22Rv1 (cell line): ENCODE measurements around the gene TRIM38.

Experiments used
- ZFX ChIP-seq: fragments of 450-650 bp; IDR thresholded peaks from 2 replicates; pipeline ENCODE4 v1.6.1; 2017; ENCODE audit warnings: antibody characterized with exemption, borderline replicate concordance
- TF ChIP-seq, protein P1 (sequence below): fragments of 450-650 bp; IDR thresholded peaks from 2 replicates; pipeline ENCODE4 v1.5.1; 2017; ENCODE audit warnings: mild to moderate bottlenecking

DNA sequence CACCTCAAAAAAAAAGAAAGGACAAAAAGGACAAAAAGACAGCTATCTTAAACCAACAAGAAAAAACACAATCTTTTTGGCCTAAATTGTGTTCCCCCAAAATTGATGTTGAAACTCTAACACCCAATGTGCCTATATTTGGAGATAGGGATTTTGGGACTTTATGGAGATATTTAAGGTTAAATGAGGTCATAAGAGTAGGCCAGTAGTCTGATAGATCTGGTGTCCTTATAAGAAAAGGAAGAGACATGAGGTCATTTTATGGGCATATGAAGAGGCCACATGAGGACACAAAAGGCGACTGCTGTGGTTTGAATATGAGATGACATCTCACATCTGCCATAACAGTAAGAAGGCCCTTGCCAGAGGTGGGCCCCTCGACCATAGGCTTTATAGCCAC lies 49.5 kb downstream of the TRIM38 start:
- TF ChIP-seq, protein P1, sequence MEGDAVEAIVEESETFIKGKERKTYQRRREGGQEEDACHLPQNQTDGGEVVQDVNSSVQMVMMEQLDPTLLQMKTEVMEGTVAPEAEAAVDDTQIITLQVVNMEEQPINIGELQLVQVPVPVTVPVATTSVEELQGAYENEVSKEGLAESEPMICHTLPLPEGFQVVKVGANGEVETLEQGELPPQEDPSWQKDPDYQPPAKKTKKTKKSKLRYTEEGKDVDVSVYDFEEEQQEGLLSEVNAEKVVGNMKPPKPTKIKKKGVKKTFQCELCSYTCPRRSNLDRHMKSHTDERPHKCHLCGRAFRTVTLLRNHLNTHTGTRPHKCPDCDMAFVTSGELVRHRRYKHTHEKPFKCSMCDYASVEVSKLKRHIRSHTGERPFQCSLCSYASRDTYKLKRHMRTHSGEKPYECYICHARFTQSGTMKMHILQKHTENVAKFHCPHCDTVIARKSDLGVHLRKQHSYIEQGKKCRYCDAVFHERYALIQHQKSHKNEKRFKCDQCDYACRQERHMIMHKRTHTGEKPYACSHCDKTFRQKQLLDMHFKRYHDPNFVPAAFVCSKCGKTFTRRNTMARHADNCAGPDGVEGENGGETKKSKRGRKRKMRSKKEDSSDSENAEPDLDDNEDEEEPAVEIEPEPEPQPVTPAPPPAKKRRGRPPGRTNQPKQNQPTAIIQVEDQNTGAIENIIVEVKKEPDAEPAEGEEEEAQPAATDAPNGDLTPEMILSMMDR, result no peak
- TF ChIP-seq ZFX, result no peak
